ENCODE measurements around the gene PIM3. TPM values are rescaled to one million over a fixed set of nuclear protein-coding genes. Genes with fewer than 3 reads are reported as not detected.

Gene PIM3
- total and polyA plus RNA-seq, 2 of the 8 experiments (the other 6 are each of a cell fraction or from before 2014, with no cell fraction given) = 22.6 to 30.0 TPM

DNA sequence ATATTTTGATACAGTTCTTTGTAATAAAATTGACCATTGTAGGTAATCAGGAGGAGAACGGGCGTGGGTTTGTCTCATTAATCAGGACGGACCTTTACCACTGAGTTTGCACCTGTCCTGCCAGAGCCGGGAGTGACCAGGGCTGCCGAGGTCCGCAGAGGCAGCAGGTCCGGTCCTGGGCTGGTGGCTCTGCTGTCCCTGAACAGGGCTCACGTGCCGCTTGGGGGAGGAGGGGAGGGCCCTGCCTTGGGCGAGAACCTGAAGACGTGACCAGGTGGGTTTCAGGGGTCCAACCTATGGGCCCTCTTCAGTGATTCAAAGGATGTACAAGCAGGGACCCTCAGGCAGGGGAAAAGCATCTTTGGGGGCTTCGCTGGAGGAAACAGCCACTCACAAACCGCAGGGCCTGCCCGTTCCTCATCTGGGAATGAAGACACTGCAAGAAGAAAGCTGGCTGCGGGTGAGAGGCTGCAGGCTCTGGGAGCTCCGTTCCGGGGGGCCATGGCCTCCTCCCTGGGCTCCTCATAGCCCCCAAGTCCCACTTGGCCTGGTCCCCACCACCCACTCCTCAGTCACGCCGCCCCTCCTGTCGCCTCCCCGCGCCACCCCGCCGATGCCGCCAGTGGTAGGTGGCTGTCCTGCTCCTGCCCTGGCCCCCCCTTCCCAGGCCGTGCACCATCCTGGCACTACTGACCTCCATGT lies 32.9 kb upstream of the PIM3 start (continued):
- TF ChIP-seq, protein P1, sequence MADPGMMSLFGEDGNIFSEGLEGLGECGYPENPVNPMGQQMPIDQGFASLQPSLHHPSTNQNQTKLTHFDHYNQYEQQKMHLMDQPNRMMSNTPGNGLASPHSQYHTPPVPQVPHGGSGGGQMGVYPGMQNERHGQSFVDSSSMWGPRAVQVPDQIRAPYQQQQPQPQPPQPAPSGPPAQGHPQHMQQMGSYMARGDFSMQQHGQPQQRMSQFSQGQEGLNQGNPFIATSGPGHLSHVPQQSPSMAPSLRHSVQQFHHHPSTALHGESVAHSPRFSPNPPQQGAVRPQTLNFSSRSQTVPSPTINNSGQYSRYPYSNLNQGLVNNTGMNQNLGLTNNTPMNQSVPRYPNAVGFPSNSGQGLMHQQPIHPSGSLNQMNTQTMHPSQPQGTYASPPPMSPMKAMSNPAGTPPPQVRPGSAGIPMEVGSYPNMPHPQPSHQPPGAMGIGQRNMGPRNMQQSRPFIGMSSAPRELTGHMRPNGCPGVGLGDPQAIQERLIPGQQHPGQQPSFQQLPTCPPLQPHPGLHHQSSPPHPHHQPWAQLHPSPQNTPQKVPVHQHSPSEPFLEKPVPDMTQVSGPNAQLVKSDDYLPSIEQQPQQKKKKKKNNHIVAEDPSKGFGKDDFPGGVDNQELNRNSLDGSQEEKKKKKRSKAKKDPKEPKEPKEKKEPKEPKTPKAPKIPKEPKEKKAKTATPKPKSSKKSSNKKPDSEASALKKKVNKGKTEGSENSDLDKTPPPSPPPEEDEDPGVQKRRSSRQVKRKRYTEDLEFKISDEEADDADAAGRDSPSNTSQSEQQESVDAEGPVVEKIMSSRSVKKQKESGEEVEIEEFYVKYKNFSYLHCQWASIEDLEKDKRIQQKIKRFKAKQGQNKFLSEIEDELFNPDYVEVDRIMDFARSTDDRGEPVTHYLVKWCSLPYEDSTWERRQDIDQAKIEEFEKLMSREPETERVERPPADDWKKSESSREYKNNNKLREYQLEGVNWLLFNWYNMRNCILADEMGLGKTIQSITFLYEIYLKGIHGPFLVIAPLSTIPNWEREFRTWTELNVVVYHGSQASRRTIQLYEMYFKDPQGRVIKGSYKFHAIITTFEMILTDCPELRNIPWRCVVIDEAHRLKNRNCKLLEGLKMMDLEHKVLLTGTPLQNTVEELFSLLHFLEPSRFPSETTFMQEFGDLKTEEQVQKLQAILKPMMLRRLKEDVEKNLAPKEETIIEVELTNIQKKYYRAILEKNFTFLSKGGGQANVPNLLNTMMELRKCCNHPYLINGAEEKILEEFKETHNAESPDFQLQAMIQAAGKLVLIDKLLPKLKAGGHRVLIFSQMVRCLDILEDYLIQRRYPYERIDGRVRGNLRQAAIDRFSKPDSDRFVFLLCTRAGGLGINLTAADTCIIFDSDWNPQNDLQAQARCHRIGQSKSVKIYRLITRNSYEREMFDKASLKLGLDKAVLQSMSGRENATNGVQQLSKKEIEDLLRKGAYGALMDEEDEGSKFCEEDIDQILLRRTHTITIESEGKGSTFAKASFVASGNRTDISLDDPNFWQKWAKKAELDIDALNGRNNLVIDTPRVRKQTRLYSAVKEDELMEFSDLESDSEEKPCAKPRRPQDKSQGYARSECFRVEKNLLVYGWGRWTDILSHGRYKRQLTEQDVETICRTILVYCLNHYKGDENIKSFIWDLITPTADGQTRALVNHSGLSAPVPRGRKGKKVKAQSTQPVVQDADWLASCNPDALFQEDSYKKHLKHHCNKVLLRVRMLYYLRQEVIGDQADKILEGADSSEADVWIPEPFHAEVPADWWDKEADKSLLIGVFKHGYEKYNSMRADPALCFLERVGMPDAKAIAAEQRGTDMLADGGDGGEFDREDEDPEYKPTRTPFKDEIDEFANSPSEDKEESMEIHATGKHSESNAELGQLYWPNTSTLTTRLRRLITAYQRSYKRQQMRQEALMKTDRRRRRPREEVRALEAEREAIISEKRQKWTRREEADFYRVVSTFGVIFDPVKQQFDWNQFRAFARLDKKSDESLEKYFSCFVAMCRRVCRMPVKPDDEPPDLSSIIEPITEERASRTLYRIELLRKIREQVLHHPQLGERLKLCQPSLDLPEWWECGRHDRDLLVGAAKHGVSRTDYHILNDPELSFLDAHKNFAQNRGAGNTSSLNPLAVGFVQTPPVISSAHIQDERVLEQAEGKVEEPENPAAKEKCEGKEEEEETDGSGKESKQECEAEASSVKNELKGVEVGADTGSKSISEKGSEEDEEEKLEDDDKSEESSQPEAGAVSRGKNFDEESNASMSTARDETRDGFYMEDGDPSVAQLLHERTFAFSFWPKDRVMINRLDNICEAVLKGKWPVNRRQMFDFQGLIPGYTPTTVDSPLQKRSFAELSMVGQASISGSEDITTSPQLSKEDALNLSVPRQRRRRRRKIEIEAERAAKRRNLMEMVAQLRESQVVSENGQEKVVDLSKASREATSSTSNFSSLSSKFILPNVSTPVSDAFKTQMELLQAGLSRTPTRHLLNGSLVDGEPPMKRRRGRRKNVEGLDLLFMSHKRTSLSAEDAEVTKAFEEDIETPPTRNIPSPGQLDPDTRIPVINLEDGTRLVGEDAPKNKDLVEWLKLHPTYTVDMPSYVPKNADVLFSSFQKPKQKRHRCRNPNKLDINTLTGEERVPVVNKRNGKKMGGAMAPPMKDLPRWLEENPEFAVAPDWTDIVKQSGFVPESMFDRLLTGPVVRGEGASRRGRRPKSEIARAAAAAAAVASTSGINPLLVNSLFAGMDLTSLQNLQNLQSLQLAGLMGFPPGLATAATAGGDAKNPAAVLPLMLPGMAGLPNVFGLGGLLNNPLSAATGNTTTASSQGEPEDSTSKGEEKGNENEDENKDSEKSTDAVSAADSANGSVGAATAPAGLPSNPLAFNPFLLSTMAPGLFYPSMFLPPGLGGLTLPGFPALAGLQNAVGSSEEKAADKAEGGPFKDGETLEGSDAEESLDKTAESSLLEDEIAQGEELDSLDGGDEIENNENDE (IDR thresholded peaks at IDR 0.05; ENCODE audit: insufficient replicate concordance, low read length) = no peak
- TF ChIP-seq SP4 (IDR thresholded peaks at IDR 0.05; ENCODE audit: low read length) (no peak), SP1 (IDR thresholded peaks at IDR 0.05; ENCODE audit: low read depth, low read length) (no peak), YY1 (IDR thresholded peaks at IDR 0.05; ENCODE audit: low read depth, low read length) (no peak), GTF2F1 (IDR thresholded peaks at IDR 0.05; ENCODE audit: borderline replicate concordance, low read depth, low read length) (no peak), BCL11A (IDR thresholded peaks at IDR 0.05; ENCODE audit: low read depth in 2 of 2, low read length in 2 of 2) (no peak), SIN3A (conservative IDR thresholded peaks at IDR 0.05 in 1 of 2, IDR thresholded peaks at IDR 0.05 in 1 of 2; ENCODE audit: low read depth in 1 of 2, low read length in 2 of 2) (no peak), EP300 (IDR thresholded peaks at IDR 0.05; ENCODE audit: borderline replicate concordance in 1 of 2, low read depth in 2 of 2, low read length in 2 of 2) (no peak), POU5F1 (IDR thresholded peaks at IDR 0.05; ENCODE audit: low read depth, low read length) (no peak), POLR2A (IDR thresholded peaks at IDR 0.05; ENCODE audit: control extremely low read depth in 1 of 2, low read depth in 2 of 2, low read length in 2 of 2) (no peak)

Measured in H1 (cell line).